ENCODE data around the gene MAN2B2. TPM values are rescaled to one million over a fixed set of nuclear protein-coding genes. Genes with fewer than 3 reads are reported as not detected.
A peak's percentile ranks its signal among the peaks of the same experiment; 100 is the strongest.

Gene MAN2B2
- total and polyA plus RNA-seq, 9 of the 15 experiments (the other 6 are each of a cell fraction or from before 2014, with no cell fraction given), result 0.21 to 8.8 (median 3.7) TPM

DNA sequence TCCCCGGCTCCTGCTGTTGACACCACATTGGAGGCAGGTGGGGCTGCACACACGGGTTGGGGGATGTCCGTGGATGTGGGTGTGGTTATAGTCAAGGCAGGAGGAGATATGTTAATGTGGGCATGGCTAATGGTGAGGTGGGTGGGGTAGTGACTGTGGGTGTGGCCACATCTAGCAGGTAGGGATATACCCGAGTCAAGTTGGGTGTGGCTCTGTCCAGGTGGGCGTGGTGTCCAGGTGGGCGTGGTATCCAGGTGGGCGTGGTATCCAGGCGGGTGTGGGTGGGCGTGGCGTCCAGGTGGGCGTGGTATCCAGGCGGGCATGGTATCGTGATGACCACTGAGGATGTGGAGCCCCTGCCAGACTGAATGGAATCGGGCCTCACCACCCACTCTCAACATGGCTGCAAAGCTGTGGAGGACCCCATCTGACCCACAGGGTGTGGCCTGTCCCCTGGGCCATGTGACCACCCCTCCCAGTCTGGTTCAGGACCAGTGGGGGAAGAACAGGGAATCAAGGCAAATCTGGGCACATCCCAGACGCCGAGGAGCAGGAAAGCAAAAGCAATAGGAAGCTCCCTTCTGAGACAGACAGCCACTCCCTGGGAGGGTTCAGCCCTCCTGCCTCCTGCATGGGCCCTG is 21.0 kb downstream of the MAN2B2 start (continued):
- no peak for TF ChIP-seq JUND (IDR thresholded peaks at IDR 0.05; ENCODE audit: borderline replicate concordance, low read depth, low read length)
- TF ChIP-seq JUND (tag; IDR thresholded peaks at IDR 0.05; ENCODE audit: borderline replicate concordance, low read depth, low read length), result no peak
- TF ChIP-seq ZNF311 (CRISPR knock-in tag; IDR thresholded peaks at IDR 0.05), result no peak
- TF ChIP-seq ZC3H8 (IDR thresholded peaks at IDR 0.05), result no peak
- TF ChIP-seq, protein P1, sequence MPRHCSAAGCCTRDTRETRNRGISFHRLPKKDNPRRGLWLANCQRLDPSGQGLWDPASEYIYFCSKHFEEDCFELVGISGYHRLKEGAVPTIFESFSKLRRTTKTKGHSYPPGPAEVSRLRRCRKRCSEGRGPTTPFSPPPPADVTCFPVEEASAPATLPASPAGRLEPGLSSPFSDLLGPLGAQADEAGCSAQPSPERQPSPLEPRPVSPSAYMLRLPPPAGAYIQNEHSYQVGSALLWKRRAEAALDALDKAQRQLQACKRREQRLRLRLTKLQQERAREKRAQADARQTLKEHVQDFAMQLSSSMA (CRISPR knock-in tag; IDR thresholded peaks at IDR 0.05), result no peak
- no peak for TF ChIP-seq ZNF354B (CRISPR knock-in tag; IDR thresholded peaks at IDR 0.05)
- TF ChIP-seq, protein P2, sequence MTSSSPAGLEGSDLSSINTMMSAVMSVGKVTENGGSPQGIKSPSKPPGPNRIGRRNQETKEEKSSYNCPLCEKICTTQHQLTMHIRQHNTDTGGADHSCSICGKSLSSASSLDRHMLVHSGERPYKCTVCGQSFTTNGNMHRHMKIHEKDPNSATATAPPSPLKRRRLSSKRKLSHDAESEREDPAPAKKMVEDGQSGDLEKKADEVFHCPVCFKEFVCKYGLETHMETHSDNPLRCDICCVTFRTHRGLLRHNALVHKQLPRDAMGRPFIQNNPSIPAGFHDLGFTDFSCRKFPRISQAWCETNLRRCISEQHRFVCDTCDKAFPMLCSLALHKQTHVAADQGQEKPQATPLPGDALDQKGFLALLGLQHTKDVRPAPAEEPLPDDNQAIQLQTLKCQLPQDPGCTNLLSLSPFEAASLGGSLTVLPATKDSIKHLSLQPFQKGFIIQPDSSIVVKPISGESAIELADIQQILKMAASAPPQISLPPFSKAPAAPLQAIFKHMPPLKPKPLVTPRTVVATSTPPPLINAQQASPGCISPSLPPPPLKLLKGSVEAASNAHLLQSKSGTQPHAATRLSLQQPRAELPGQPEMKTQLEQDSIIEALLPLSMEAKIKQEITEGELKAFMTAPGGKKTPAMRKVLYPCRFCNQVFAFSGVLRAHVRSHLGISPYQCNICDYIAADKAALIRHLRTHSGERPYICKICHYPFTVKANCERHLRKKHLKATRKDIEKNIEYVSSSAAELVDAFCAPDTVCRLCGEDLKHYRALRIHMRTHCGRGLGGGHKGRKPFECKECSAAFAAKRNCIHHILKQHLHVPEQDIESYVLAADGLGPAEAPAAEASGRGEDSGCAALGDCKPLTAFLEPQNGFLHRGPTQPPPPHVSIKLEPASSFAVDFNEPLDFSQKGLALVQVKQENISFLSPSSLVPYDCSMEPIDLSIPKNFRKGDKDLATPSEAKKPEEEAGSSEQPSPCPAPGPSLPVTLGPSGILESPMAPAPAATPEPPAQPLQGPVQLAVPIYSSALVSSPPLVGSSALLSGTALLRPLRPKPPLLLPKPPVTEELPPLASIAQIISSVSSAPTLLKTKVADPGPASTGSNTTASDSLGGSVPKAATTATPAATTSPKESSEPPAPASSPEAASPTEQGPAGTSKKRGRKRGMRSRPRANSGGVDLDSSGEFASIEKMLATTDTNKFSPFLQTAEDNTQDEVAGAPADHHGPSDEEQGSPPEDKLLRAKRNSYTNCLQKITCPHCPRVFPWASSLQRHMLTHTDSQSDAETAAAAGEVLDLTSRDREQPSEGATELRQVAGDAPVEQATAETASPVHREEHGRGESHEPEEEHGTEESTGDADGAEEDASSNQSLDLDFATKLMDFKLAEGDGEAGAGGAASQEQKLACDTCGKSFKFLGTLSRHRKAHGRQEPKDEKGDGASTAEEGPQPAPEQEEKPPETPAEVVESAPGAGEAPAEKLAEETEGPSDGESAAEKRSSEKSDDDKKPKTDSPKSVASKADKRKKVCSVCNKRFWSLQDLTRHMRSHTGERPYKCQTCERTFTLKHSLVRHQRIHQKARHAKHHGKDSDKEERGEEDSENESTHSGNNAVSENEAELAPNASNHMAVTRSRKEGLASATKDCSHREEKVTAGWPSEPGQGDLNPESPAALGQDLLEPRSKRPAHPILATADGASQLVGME (CRISPR knock-in tag; IDR thresholded peaks at IDR 0.05), result no peak
- peak; percentile 19; the same call in 1 of the 2 replicates for TF ChIP-seq CBFA2T3 (IDR thresholded peaks at IDR 0.05)
- TF ChIP-seq ZNF282 (CRISPR knock-in tag; IDR thresholded peaks at IDR 0.05), result no peak
- TF ChIP-seq NFIX (CRISPR knock-in tag; IDR thresholded peaks at IDR 0.05; ENCODE audit: low read depth), result no peak
- no peak for TF ChIP-seq POLR3A (IDR thresholded peaks at IDR 0.05; ENCODE audit: borderline replicate concordance, extremely low read depth, insufficient read depth, insufficient read length)
- 0 out of 4 replicates have a peak, but pooled peaks of 1 of the 2 experiments have one; percentile 47 for TF ChIP-seq TEAD1 (CRISPR knock-in tag; IDR thresholded peaks at IDR 0.05)
- no peak for TF ChIP-seq ZFP1 (CRISPR knock-in tag; IDR thresholded peaks at IDR 0.05)
- TF ChIP-seq E2F3 (CRISPR knock-in tag; IDR thresholded peaks at IDR 0.05), result no peak

Measured in K562 (cell line).